Heart right ventricle (tissue), 16 donors: ENCODE results near the gene PRR13. TPM values are rescaled to one million over a fixed set of nuclear protein-coding genes. Genes with fewer than 3 reads are reported as not detected.

Experiments
- ATAC-seq, 8 donors: fragments of 200-7000 bp; cut with Tn5 transposase; one replicate each; pipeline ENCODE4 v1.9.1; 2020; ENCODE audit warnings: mild to moderate bottlenecking in 8 of 8, moderate library complexity in 8 of 8, moderate number of reproducible peaks in 1 of 8
- DNase-seq, 2 donors: peaks; one replicate each; pipeline ENCODE4 v3.0.0-alpha.2; 2020
- H3K27ac ChIP-seq, 10 donors: fragments of 200-600 bp; sonication (generic) in 2 of 10; one replicate each; pipeline versions ENCODE4 v1.5.0 to v1.8.0; 2020 to 2022; ENCODE audit warnings: mild to moderate bottlenecking in 3 of 10
- H3K27me3 ChIP-seq, 7 donors: fragments of 200-600 bp; one replicate each; pipeline ENCODE4 v1.8.0; 2021 to 2022; ENCODE audit warnings: mild to moderate bottlenecking in 2 of 7
- H3K36me3 ChIP-seq, 9 donors: fragments of 200-600 bp; sonication (generic) in 1 of 9; one replicate each; pipeline versions ENCODE4 v1.5.0 to v1.8.0; 2020 to 2022; ENCODE audit warnings: mild to moderate bottlenecking in 2 of 9
- H3K4me1 ChIP-seq, 9 donors: fragments of 200-600 bp; sonication (generic) in 1 of 9; one replicate each; pipeline versions ENCODE4 v1.5.0 to v1.8.0; 2020 to 2022; ENCODE audit warnings: mild to moderate bottlenecking in 4 of 9
- H3K4me3 ChIP-seq, 10 donors: fragments of 200-600 bp; sonication (generic) in 2 of 10; one replicate each; pipeline versions ENCODE4 v1.5.0 to v1.8.0; 2020 to 2022; ENCODE audit warnings: mild to moderate bottlenecking in 7 of 10, moderate library complexity in 2 of 10
- H3K9me3 ChIP-seq, 11 donors: fragments of 200-600 bp in 10 of 11; sonication (generic) in 2 of 11; one replicate each; pipeline versions ENCODE4 v1.5.0 to v1.8.0; 2013 to 2022; ENCODE audit warnings: mild to moderate bottlenecking in 2 of 11, control low read depth in 1 of 11, moderate library complexity in 1 of 11
- WGBS, 2 donors: extraction: QIAGEN DNeasy Blood & Tissue Kit; methylation state at CpG; one replicate each; pipeline ENCODE4 v1.1.7; 2013; ENCODE audit warnings: inconsistent platforms in 1 of 2; 5-methylcytosine and 5-hydroxymethylcytosine counted together
- intact Hi-C, 10 donors: fragments of 100-400 bp; cut with DNase I; formaldehyde crosslinking; loops; one replicate each; pipeline versions ENCODE4 v1.11.1 to v1.14.2; 2022
- polyA plus RNA-seq, 2 donors: library from polyadenylated mRNA; stranded (reverse); fragments of 200-250 nt; gene quantifications; one replicate each; pipeline ENCODE4 v1.2.3, GENCODE V29; 2013
- total RNA-seq, 10 donors: library from RNA; stranded (reverse); fragmentation: NEBNext Ultra II Directional in 3 of 10; extraction: Animal tissue kit (Norgen Biotek cat#: 25700) in 3 of 10; gene quantifications; one replicate each; pipeline versions ENCODE4 v1.2.1 to v1.2.4, GENCODE V29; 2021 to 2023
- TF ChIP-seq, protein P1 (sequence below), 9 donors: fragments of 200-600 bp; sonication (generic) in 2 of 9; IDR thresholded peaks; one replicate each; pipeline versions ENCODE4 v1.5.0 to v1.8.0; 2021 to 2022; ENCODE audit warnings: antibody characterized with exemption in 9 of 9, mild to moderate bottlenecking in 5 of 9, moderate library complexity in 1 of 9
- donor health status: Arrhythmogenic right ventricular cardiomyopathy.
- donor health status: ischemic (EF 13 %, LVEDD 7.1; RV severe dilation, severe dysfunction).
- donor health status: healthy with polysubstance abuse.
- donor health status: DM: no; HTN: yes; CAD: no.
- donor health status: DM: no; HTN: no; CAD: no.
- donor health status: ischemic (EF 25% LVEDD 6.9; RV normal size, moderate dysfunction).
- donor health status: ischemic (EF 25% LVEDD 5.7; RV mildly dilated, moderate dysfunction).
- donor health status: healthy.
- donor health status: DM: yes; HTN: yes; CAD: no.
- donor health status: Ischemic cardiomyopathy.
- donor health status: ischemic (EF 35%, LVEDD 5.7; RV mildly dilated, moderate dysfunction).
- donor health status: nonischemic (EF 11% LVEDD 7.7; RV severe dilation, severe dysfunction).
- donor health status: DM: yes; HTN: yes; CAD: no.
- donor health status: PGD.
- donor health status: ischemic (EF 29% LVEDD 5.4; RV normal size, mild dysfunction).
- donor health status: nonischemic (EF 23%, LVEDD 6.1; RV moderate dilation, normal function).

The PRR13 gene
- total and polyA plus RNA-seq, 12 donors, result 28.6 to 122 (median 55.4) TPM

DNA sequence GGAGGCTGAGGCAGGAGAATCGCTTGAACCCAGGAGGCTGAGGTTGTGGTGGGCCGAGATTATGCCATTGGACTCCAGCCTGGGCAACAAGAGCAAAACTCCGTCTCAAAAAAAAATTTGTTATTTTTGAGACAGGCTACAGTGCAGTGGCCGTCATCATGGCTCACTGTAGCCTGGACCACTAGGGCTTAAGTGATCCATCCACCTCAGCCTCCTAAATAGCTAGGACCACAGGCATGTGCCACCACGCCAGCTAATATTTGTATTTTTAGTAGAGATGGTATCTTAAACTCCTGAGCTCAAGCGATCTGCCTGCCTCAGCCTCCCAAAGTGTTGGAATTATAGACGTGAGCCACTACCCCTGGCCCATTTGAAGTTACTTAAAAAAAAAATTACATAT, 9.4 kb downstream of the PRR13 start:
- H3K4me3 ChIP-seq, result no peak overlapping the region
- peaks cover 3 to 34% (median 31%) of the 10 kb centered on the region in 9 donors for H3K4me1 ChIP-seq
- WGBS, 2 donors, result 87 to 91% methylated on average over 7 of the region's 7 CpGs
- no peak overlapping the region for H3K27ac ChIP-seq
- H3K9me3 ChIP-seq, result no peaks in the 10 kb centered on the region
- intact Hi-C loops, result loop anchor here in 5 of 10 donors (1.0 to 10.0 kb wide), 5 partner anchors 10 to 56 kb away; partner anchors contain the start of genes NPFF (in 2 of the 5), TARBP2 (in 2 of the 5) and PRR13 (in 1 of the 5)
- TF ChIP-seq, protein P1, sequence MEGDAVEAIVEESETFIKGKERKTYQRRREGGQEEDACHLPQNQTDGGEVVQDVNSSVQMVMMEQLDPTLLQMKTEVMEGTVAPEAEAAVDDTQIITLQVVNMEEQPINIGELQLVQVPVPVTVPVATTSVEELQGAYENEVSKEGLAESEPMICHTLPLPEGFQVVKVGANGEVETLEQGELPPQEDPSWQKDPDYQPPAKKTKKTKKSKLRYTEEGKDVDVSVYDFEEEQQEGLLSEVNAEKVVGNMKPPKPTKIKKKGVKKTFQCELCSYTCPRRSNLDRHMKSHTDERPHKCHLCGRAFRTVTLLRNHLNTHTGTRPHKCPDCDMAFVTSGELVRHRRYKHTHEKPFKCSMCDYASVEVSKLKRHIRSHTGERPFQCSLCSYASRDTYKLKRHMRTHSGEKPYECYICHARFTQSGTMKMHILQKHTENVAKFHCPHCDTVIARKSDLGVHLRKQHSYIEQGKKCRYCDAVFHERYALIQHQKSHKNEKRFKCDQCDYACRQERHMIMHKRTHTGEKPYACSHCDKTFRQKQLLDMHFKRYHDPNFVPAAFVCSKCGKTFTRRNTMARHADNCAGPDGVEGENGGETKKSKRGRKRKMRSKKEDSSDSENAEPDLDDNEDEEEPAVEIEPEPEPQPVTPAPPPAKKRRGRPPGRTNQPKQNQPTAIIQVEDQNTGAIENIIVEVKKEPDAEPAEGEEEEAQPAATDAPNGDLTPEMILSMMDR (IDR thresholded peaks at IDR 0.05), result no peak
- peaks cover 0 to 54% (median 24%) of the 10 kb centered on the region in 9 donors for H3K36me3 ChIP-seq
- ATAC-seq, result no peak
- H3K27me3 ChIP-seq, result no peaks in the 10 kb centered on the region
- no peak for DNase-seq

DNA sequence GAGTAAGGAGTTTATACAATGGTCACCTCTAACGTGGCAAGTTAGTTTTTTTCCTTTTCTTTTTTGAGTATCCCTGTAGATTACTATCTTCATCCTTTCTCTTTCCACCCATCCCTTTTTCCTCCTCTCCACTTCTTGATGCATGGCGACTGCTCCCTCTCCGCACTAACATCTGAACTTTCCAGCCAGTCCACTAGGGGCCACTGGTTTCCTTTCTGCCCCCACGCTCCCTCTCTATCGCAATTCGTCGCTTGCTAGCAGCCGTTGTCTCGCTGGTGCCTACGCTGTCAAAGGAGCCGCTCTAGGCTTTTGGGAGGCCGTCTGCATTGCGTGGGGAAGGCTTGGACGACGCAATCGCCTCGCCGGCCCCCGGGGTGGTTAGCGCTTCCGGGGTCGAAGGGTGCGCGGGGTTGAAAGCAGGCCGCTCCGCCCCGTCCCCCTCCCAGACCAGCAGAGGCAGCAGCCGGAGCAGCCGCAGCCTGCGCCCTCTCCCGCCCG, 10.2 kb downstream of the PRR13 start, which contains the start of gene PCBP2:
Gene PCBP2 (plus strand): TSS at position 442 of the 498 bp plus-strand sequence. CDS start 2,699 bp downstream, outside the sequence.
- Histone ChIP-seq H3K4me1 (peaks cover 3 to 40% (median 34%) of the 10 kb centered on the region in 9 donors), H3K27me3 (no peaks in the 10 kb centered on the region), H3K9me3 (no peaks in the 10 kb centered on the region), H3K36me3 (peaks cover 0 to 54% (median 28%) of the 10 kb centered on the region in 9 donors), H3K4me3 (peak within 1 kb of the TSS; percentile 44 to 90 (median 68)), H3K27ac (peak within 1 kb of the TSS; percentile 72 to 98 (median 93))
- peak; percentile 97 to 99 for DNase-seq
- 0% methylated on average over 27 to 29 of the region's 32 CpGs for WGBS, 2 donors
- intact Hi-C loops, result loop anchor here in 7 of 10 donors (1.0 to 10.0 kb wide), 6 partner anchors 10 to 56 kb away; partner anchors contain the start of genes TARBP2 (in 5 of the 7), NPFF (in 2 of the 7) and PRR13 (in 1 of the 7)
- peak; percentile 96 to 98 (median 98) for ATAC-seq
- TF ChIP-seq, protein P1 (IDR thresholded peaks at IDR 0.05), result peak; percentile 68 to 97 (median 87)

DNA sequence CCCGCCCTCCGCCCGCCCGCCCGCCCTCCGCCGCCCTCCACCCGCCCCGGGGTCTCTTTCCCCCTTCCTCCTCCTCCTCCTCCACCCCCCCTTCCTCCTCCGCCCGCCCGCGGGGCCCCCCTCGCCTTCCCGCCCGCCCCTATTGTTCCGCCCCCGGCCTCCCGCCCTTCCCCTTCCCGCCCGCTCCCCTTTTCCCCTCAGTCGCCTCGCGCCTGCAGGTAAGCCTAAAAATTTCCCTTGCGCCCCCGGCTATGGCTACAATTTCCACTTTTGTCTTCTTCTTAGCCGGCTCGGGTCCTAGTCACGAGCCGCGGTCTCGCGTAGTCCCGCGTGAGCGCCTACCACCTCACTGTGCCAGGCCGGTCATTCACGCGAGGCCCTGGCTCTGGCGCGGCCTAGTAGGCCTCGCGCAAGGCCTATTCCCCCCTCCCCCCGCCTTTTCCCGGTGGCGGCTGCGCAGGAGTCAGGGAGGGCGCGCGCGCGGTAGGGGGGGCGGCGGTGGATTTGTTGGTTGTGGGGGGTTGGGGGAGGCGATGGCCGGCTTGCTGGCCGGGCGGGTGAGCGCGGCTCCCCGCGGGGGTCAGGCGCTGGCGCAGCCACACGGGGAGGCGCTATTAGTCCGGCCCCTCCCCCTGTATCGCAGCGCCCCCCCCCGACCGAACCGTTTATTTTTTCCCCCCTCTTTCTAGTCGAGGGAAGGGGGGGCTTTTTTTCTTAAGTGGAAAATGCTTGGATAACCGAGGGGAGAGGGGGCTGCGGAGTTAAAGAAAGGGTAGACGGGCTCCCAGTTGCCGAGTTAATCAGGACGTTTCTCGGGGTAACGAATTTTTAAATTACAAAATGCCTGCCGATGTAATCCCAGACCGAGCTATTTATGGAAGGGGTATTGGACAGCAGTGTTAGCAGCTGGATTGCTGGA, 10.9 kb downstream of the PRR13 start:
- Histone ChIP-seq H3K27me3 (no peaks in the 10 kb centered on the region), H3K4me3 (peak overlapping the region; percentile 44 to 90 (median 68)), H3K27ac (peak overlapping the region; percentile 72 to 98 (median 93)), H3K36me3 (peaks cover 0 to 56% (median 33%) of the 10 kb centered on the region in 9 donors), H3K4me1 (peaks cover 3 to 44% (median 34%) of the 10 kb centered on the region in 9 donors), H3K9me3 (no peaks in the 10 kb centered on the region)
- peak; percentile 80 to 91 (median 86) for ATAC-seq
- TF ChIP-seq, protein P1 (IDR thresholded peaks at IDR 0.05), result peak in 6 of 9 donors; percentile 48 to 68 (median 56)
- DNase-seq, result peak; percentile 88 to 93
- 0% methylated on average over 58 to 64 of the region's 82 CpGs for WGBS, 2 donors
- intact Hi-C loops, result loop anchor here in 7 of 10 donors (2.0 to 10.0 kb wide), 5 partner anchors 40 to 55 kb away; partner anchors contain the start of genes TARBP2 (in 5 of the 7) and NPFF (in 2 of the 7)
